ENCODE data around the gene ST8SIA6.
"Not testable (repeated sequence)": the region's sequence is repeated elsewhere in the genome, so short reads cannot be mapped to it uniquely, and the experiment has no call there.

Gene ST8SIA6

GRCh38 chr10:17344206-17344605 is 110.2 kb downstream of the ST8SIA6 start:
- DNase-seq (ENCODE audit: low spot score): no peak

GRCh38 chr10:17343118-17343517 is 111.3 kb downstream of the ST8SIA6 start:
- DNase-seq (ENCODE audit: low spot score): no peak

- DNase-seq (ENCODE audit: low spot score): no peak
Measured at GRCh38 chr10:17340144-17340829, 114.1 kb downstream of the ST8SIA6 start.

- DNase-seq (ENCODE audit: low spot score): no peak
Measured at GRCh38 chr10:17335065-17335464, 119.3 kb downstream of the ST8SIA6 start.

GRCh38 chr10:17330501-17330900 is 123.9 kb downstream of the ST8SIA6 start:
- DNase-seq (ENCODE audit: low spot score): no peak

GRCh38 chr10:17326377-17326776 is 128.0 kb downstream of the ST8SIA6 start:
- DNase-seq (ENCODE audit: low spot score): no peak

- not testable (repeated sequence) for DNase-seq (ENCODE audit: low spot score)
Measured at GRCh38 chr10:17321957-17322356, 132.4 kb downstream of the ST8SIA6 start.

GRCh38 chr10:17316488-17317170 is 137.8 kb downstream of the ST8SIA6 start:
- DNase-seq (ENCODE audit: low spot score): no peak

- no peak for DNase-seq (ENCODE audit: low spot score)
Measured at GRCh38 chr10:17309435-17309834, 145.0 kb downstream of the ST8SIA6 start.

GRCh38 chr10:17307123-17307522 is 147.3 kb downstream of the ST8SIA6 start:
- no peak for DNase-seq (ENCODE audit: low spot score)

GRCh38 chr10:17292375-17292774 is 162.0 kb downstream of the ST8SIA6 start:
- DNase-seq (ENCODE audit: low spot score): no peak

GRCh38 chr10:17290226-17290625 is 164.2 kb downstream of the ST8SIA6 start:
- no peak for DNase-seq (ENCODE audit: low spot score)

GRCh38 chr10:17289763-17290162 is 164.6 kb downstream of the ST8SIA6 start:
- DNase-seq (ENCODE audit: low spot score): no peak

- no peak for DNase-seq (ENCODE audit: low spot score)
Measured at GRCh38 chr10:17286562-17287550, 167.5 kb downstream of the ST8SIA6 start.

GRCh38 chr10:17282311-17282710 is 172.1 kb downstream of the ST8SIA6 start:
- no peak for DNase-seq (ENCODE audit: low spot score)

- DNase-seq (ENCODE audit: low spot score): no peak
Measured at GRCh38 chr10:17278607-17279240, 175.7 kb downstream of the ST8SIA6 start.

GRCh38 chr10:17276756-17277424 is 177.5 kb downstream of the ST8SIA6 start:
- no peak for DNase-seq (ENCODE audit: low spot score)

GRCh38 chr10:17273403-17273802 is 181.0 kb downstream of the ST8SIA6 start:
- no peak for DNase-seq (ENCODE audit: low spot score)

GRCh38 chr10:17272648-17273047 is 181.7 kb downstream of the ST8SIA6 start:
- DNase-seq (ENCODE audit: low spot score): no peak

Measured in left forelimb (tissue), 1 donor.